Choroid plexus epithelial cell (primary cell): ENCODE measurements around the gene ELAVL3.
"Not testable (repeated sequence)": the region's sequence is repeated elsewhere in the genome, so short reads cannot be mapped to it uniquely, and the experiment has no call there.

ENCODE experiments used
- DNase-seq: peaks from one replicate; pipeline ENCODE4 v3.0.0-alpha.2; 2010; ENCODE audit warnings: low read depth
- H3K4me3 ChIP-seq: 2 replicates; pipeline ENCODE4 v1.5.1; 2011; ENCODE audit warnings: low read depth, mild to moderate bottlenecking, control low read depth, low read length, moderate library complexity
- TF ChIP-seq, protein P1 (sequence below): conservative IDR thresholded peaks from 2 replicates; pipeline ENCODE4 v1.5.1; 2011; ENCODE audit warnings: low read depth, mild to moderate bottlenecking, control low read depth, inconsistent platforms, low read length, moderate library complexity

Gene ELAVL3

DNA sequence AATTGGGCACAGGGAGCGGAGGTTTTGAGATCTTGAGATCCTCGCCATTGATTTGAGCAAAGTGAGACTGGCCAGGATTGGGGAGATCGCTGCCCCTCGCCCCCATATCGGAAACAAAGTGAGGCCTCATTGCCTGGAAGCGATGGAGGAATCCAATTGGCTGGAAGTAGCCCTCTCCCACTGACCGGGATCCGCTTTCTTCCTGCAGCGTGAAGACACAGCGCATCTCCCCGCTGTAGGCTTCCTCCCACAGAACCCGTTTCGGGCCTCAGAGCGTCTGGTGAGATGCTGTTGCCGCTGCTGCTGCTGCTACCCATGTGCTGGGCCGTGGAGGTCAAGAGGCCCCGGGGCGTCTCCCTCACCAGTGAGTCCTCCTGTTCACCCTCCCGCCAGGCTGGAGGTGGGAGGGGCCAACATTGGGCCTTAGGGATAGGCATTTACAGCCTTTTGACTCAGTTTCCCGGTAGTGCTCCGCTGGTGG, 45.0 kb downstream of the ELAVL3 start:
- TF ChIP-seq, protein P1, sequence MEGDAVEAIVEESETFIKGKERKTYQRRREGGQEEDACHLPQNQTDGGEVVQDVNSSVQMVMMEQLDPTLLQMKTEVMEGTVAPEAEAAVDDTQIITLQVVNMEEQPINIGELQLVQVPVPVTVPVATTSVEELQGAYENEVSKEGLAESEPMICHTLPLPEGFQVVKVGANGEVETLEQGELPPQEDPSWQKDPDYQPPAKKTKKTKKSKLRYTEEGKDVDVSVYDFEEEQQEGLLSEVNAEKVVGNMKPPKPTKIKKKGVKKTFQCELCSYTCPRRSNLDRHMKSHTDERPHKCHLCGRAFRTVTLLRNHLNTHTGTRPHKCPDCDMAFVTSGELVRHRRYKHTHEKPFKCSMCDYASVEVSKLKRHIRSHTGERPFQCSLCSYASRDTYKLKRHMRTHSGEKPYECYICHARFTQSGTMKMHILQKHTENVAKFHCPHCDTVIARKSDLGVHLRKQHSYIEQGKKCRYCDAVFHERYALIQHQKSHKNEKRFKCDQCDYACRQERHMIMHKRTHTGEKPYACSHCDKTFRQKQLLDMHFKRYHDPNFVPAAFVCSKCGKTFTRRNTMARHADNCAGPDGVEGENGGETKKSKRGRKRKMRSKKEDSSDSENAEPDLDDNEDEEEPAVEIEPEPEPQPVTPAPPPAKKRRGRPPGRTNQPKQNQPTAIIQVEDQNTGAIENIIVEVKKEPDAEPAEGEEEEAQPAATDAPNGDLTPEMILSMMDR = no peak
- DNase-seq = peak; percentile 55
- H3K4me3 ChIP-seq = peak overlapping the region; percentile 97

DNA sequence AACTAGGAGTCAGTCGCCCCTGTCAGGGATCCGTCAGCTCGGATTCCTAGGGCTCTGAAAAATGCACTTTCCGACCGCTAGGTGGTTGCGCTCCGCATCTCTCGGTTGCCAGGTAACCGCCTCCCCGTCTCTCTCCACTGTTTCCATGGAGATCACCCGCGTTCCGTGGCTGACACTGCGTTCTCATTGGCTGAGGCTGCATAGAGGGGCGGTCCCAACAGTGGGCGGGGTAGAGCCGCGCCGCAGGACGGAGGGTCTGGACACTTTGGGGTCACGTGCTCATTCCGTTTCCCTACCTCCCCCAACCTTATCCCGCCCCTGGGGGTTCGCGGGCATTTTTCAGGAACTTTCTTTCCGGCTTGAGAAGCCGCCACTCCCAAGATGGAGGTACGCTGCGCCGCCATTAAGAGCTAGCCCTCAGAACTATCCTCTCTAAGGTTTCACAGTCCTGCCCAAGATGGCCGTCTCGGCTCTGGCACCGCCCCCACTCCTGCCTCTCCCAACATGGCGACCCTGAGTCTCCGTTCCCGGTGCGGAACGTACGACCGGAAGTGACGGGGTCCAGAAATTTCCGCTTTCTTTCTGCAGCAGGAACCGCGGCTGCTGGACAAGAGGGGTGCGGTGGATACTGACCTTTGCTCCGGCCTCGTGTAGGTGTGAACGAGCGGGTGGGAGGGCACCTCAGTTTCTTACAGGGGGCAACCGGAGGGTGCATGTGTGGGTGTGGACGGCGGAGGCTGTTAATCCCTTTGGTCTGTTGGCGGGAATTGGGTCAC, 45.6 kb downstream of the ELAVL3 start, which contains the start of the genes ODAD3 and PRKCSH:
TSS of gene ODAD3 (minus strand) at position 65 of the 776 bp plus-strand sequence. CDS start 105 bp downstream, outside the sequence.
TSS of gene PRKCSH (plus strand) at position 579 of the 776 bp plus-strand sequence. CDS start 483 bp downstream, outside the sequence.
- peak; percentile 100 for DNase-seq
- TF ChIP-seq, protein P1 = peak; percentile 83

DNA sequence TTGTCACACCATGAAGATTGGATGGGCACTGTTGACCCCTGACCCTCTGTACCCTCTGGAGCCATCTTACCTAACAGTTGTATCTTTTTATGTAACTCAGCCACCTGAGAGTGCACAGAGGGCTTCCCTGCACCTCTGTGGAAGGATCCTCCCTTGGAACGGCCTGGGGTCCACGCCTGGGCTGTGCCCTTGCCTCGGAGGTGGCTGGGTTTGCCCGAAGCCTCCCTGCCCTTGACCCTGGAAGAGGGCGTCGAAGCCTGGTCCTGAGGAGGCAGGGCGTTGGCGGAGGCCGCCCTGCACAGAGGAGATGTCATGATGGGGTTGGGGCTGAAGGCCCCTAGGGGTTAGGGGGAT, 46.2 kb downstream of the ELAVL3 start:
- H3K4me3 ChIP-seq = peak overlapping the region; percentile 48
- TF ChIP-seq, protein P1 = no peak
- no peak for DNase-seq

More for the DNA sequence above, 45.6 kb downstream of the ELAVL3 start, which contains the start of the genes ODAD3 and PRKCSH:
- peak within 1 kb of the TSS; percentile 97 for H3K4me3 ChIP-seq

DNA sequence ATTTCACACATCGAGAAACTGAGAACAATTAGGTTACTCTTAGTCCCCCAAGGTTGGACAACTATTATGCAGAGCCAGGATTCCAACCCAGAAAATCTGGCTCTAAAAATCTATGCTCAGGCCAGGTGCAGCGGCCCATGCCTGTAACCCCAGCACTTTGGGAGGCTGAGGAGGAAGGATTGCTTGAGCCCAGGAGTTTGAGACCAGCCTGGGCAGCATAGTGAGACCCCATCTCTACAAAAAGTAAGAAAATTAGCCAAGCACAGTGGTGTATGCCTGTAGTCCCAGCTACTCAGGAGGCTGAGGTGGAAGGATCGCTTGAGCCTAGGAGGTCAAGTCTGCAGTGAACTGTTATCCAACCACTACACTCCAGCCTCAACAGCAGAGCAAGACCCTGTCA, 47.3 kb downstream of the ELAVL3 start:
- DNase-seq, H3K4me3 ChIP-seq: not testable (repeated sequence)

DNA sequence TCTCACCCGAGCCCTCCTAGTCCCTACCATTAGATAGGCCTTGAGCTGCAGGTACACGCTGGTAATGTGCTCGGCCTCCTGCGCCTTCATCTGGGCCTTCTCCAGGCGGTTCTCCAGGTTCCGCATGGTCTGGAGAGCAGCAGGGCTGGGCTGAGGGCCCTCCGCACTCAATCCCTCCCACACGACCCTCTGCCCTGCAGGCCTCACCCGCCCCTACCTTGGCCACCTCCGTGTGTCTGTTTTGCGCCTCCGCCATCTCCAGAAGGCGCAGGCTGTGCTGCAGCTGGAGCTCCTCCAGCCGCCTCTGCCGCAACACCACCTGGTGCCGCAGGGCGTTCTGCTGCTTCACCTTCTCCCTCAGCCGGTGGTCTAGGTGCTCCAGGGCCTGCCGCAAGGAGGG, 54.2 kb downstream of the ELAVL3 start:
- no peak overlapping the region for H3K4me3 ChIP-seq
- TF ChIP-seq, protein P1 = no peak
- no peak for DNase-seq

DNA sequence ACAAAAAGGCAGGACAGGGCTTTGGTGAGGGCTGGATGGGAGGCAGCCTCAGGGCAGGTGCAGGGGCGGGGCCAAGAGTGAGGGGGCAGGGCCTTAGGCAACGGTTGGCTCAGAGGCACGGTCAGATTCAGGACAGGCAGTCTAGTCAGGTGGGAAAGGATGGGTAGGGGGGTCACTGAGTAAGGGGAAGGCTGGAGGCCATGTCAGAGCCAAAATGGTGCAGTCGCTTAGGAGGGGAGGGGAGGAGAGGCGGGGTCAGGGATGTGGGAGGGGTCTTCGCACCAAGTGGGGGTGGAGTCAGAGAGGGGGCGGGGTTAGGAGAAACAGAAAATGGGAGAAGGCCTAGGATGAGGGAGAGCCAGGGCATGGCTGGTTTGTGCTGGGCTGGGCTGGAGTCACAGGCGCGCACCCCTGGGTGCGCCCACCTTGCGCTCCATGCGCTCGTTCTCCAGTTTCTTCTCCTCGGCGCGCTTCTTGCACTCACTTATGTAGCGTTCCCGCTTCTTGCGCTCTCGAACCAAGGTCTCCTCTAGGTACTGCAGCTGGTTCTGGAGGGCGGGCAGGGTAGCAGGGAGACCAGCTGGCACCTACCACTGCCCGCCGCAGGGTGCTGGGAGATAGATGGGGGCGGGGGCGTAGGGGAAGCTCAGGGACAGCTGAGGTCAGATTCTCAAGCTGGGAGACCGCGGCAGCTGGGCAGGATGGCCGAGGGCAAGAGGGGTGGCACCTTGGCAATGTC, 55.0 kb downstream of the ELAVL3 start:
- TF ChIP-seq, protein P1 = no peak
- no peak overlapping the region for H3K4me3 ChIP-seq
- no peak for DNase-seq

DNA sequence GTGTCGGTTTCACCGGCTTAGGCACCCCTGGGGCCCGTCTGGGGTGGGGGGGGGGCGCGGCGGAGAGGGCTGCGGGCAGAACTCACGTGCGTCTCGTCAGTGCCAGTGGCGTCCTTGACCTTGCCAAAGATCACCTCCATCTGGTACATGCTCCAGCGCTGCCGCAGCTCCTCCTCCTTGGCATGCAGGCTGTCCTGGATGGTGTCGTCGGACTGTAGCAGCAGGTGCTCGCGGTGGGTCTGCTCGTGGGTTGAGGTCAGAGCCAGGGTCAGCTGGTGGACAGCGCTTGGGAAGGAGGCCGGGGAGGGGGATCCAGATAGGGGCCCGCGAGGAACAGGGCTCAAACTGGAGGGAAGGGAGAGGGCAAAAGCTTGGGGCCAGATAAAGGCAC, 57.1 kb downstream of the ELAVL3 start:
- TF ChIP-seq, protein P1 = no peak
- no peak overlapping the region for H3K4me3 ChIP-seq
- DNase-seq = no peak
